GM06990 (cell line): ENCODE measurements around the gene PHACTR1.

Source experiments
- DNase-seq: peaks from one replicate; pipeline ENCODE4 v3.0.0-alpha.2; 2011; ENCODE audit not compliant: insufficient read length; ENCODE audit errors: extremely low read depth
- H3K27me3 ChIP-seq: replicated peaks from 2 replicates; pipeline ENCODE4 v1.6.0; 2011; ENCODE audit warnings: low read length; ENCODE audit not compliant: control insufficient read depth, insufficient read depth
- H3K36me3 ChIP-seq: 2 replicates; pipeline ENCODE4 v1.5.1; 2011; ENCODE audit warnings: low read length; ENCODE audit not compliant: control insufficient read depth, insufficient read depth
- H3K4me3 ChIP-seq: replicated peaks from 2 replicates; pipeline ENCODE4 v1.5.1; 2011; ENCODE audit warnings: low read depth, mild to moderate bottlenecking, control low read depth, low read length
- CTCF ChIP-seq: IDR thresholded peaks from 2 replicates; pipeline ENCODE4 v1.5.1; 2011; ENCODE audit warnings: low read length, control low read depth, mild to moderate bottlenecking, inconsistent platforms; ENCODE audit not compliant: insufficient read depth, poor library complexity, severe bottlenecking

PHACTR1 gene

DNA sequence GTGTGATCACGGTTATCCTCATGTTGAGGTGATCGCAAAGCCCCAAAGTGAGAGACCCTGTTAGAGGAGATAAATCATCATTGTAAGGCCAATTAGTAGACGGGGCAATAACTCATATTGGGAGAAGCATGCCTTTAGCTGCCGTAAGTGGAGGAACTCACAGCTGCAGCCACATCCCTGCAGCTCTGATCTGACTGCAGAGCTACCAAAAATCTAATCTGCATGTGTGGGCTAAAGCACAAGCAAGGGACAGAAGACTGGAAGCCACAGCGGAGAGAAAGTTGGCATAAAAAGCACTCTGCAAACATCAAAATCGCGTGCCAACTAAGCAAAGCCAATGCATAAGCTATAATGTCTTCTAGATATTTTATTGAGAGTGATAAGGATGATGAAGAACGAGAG is 532.0 kb downstream of the PHACTR1 start:
- DNase-seq, result no peak
- H3K36me3 ChIP-seq, result no peaks in the 10 kb centered on the region
- no peaks in the 10 kb centered on the region for H3K27me3 ChIP-seq
- H3K4me3 ChIP-seq, result no peak overlapping the region
- no peak for TF ChIP-seq CTCF

- no peaks in the 10 kb centered on the region for H3K36me3 ChIP-seq
- H3K27me3 ChIP-seq, result no peaks in the 10 kb centered on the region
- no peak for DNase-seq
- TF ChIP-seq CTCF, result no peak
- no peak overlapping the region for H3K4me3 ChIP-seq
Measured at GRCh38 chr6:13248994-13249393, 532.4 kb downstream of the PHACTR1 start.

DNA sequence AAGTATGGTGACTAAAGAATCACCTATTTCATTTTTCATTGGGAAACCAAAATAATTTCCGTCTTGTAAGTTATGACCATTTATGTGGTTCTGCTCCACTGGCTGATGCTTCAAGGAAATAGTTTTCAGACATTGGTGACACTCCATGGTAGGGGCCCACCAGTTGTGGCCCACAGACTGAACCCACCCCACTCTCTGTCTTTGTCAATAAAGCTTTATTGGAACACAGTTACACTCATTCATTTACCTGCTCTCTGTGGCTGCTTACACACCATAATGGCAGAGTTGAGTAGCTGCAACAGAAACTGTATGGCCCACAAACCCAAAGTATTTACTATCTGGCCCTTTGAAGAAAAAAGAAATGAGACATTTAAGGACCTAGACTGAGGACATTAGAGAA is 533.2 kb downstream of the PHACTR1 start:
- H3K4me3 ChIP-seq, result no peak overlapping the region
- H3K27me3 ChIP-seq, result no peaks in the 10 kb centered on the region
- DNase-seq, result no peak
- no peak for TF ChIP-seq CTCF
- no peaks in the 10 kb centered on the region for H3K36me3 ChIP-seq

- Histone ChIP-seq H3K36me3 (no peaks in the 10 kb centered on the region), H3K4me3 (no peak overlapping the region), H3K27me3 (no peaks in the 10 kb centered on the region)
- no peak for TF ChIP-seq CTCF
- no peak for DNase-seq
Measured at GRCh38 chr6:13250703-13251102, 534.1 kb downstream of the PHACTR1 start.

GRCh38 chr6:13251242-13251641 is 534.7 kb downstream of the PHACTR1 start:
- peak; percentile 15 for TF ChIP-seq CTCF

DNA sequence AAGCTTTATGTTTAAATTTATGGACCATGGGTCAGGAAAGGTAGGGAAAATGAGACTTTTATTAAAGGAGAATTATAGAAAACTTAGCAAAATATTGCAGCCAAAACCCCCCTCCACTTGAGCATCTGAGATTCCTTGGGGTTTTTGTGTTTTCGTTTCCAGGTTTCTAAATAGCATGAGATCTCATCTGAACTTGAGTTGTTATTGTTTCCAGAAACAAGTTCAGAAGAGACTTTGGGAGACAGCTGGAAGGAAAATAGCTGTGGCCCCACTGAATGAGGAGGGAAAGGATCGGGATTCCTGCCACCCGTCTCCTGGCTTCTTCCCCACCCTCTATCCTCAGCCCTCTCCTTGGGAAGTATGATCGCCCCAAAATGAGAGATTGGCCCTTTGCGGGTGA is 536.2 kb downstream of the PHACTR1 start:
- no peaks in the 10 kb centered on the region for H3K36me3 ChIP-seq
- DNase-seq, result no peak
- no peak for TF ChIP-seq CTCF
- no peaks in the 10 kb centered on the region for H3K27me3 ChIP-seq
- H3K4me3 ChIP-seq, result no peak overlapping the region

More at GRCh38 chr6:13251242-13251641, 534.7 kb downstream of the PHACTR1 start:
- no peak for DNase-seq
- Histone ChIP-seq H3K4me3 (no peak overlapping the region), H3K36me3 (no peaks in the 10 kb centered on the region), H3K27me3 (no peaks in the 10 kb centered on the region)
